GM20431 (cell line): ENCODE results near the gene TACR2.
"Not testable (repeated sequence)": the region's sequence is repeated elsewhere in the genome, so short reads cannot be mapped to it uniquely, and the experiment has no call there.

Source experiments
- in situ Hi-C: fragments of 300-500 bp; cut with MseI, MboI; formaldehyde crosslinking; loops from one replicate; pipeline ENCODE4 v1.15.0; 2020; ENCODE audit warnings: low sequenced_read_pairs; ENCODE audit not compliant: unreplicated experiment

TACR2 gene

GRCh38 chr10:69451209-69451783 is 34.6 kb upstream of the TACR2 start, which contains the start of gene TSPAN15:
TSPAN15 (plus strand) TSS chr10:69451465; CDS start chr10:69451595, 130 bp downstream.
- in situ Hi-C loops, result no loop called here

GRCh38 chr10:69450395-69450794 is 33.7 kb upstream of the TACR2 start:
- in situ Hi-C loops, result not testable (repeated sequence)

DNA sequence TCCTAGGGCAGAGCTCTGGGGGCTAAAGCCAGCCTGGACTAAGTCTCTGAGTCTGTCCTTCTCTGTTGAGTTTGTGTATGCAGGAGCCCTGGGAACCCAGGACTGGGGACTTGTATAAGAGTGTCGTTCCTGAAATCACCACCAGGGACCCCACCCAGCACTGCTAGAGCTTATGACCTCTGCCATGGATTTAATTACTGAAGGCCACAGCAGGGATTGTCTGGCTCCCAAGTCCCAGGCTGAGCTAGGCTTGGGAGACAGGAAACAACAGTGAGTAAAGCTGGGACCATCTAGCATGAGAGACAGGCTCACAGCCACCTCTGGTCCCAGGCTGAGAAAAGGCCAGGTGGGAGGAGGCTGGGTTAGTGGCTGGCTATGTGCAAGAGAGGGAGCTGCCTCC is 33.1 kb upstream of the TACR2 start:
- in situ Hi-C loops, result no loop called here

GRCh38 chr10:69446650-69447151 is 30.0 kb upstream of the TACR2 start:
- in situ Hi-C loops, result no loop called here

- in situ Hi-C loops, result no loop called here
Measured at GRCh38 chr10:69446229-69446628, 29.5 kb upstream of the TACR2 start.

- in situ Hi-C loops, result no loop called here
Measured at GRCh38 chr10:69445041-69445440, 28.3 kb upstream of the TACR2 start.

- in situ Hi-C loops, result no loop called here
Measured at GRCh38 chr10:69443354-69443753, 26.6 kb upstream of the TACR2 start.

DNA sequence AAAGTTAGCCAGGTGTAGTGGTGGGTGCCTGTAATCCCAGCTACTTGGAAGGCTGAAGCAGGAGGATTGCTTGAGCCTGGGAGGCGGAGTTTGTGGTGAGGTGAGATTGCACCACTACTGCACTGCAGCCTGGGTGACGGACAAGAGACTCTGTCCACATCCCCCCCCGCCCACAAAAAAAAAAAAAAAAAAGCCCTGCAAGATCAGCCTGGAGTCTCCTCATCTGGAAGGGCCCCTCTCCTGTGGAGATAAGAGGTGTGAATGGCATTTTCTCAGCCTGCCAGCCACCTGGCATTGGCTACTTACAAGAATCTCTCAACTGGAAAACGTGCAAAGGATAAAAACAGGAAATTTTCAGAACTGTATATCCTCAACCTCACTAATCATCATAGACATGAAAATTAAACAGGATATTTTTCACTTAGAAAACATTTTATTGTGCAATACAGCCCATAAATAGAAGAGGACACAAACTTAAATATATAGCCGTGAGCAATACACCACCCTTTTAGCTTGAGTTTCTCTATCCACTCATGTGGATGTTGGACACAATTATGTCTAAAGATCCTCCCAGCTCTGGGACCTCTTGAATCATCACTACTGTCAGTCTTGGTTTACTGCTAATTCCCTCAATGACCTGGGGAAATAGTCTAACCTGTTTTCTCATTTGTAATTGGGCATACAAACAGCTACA is 23.2 kb upstream of the TACR2 start:
- in situ Hi-C loops, result no loop called here

- in situ Hi-C loops, result no loop called here
Measured at GRCh38 chr10:69439350-69439739, 22.6 kb upstream of the TACR2 start.

DNA sequence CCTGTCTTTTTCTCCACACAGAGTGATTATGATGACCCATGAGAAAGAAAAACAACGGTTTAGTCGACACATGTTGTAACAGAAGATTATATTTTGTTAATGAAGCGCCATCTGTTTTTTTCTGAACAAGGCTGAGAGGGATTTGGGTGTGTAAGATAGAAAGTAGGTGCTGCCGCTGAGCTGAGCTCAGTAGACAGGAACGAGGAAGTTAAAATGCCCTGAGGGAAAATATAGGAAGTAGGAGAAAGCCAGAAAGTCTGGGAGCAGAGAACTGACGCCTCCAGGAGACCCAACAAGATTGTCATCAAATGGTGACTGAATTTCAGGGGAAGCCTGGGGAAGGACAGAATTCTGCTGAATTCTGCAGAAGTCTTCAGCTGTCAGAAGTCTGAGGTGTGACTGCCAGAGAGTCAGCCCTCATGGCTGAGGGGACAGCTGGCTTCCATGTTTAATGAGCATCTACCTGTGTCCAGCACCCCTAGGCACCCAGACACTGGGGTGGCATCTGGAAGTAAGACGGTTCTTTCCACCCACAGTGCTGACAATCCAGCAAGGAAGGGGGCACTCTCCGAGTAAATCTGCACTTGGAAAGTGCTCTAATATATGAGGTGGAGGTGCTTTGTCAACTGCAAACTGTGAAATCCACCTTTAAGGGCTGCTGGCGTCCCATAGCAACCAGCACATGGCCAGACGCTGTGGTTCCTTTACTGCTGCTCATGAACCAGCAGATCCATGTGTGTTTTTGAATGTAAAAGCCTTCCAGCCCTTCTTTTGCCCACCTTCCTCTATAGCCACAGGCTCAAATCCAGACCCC is 22.0 kb upstream of the TACR2 start:
- in situ Hi-C loops, result no loop called here

GRCh38 chr10:69437321-69438259 is 20.9 kb upstream of the TACR2 start:
- in situ Hi-C loops, result no loop called here

GRCh38 chr10:69435966-69436520 is 19.3 kb upstream of the TACR2 start:
- in situ Hi-C loops, result no loop called here

GRCh38 chr10:69434926-69435325 is 18.2 kb upstream of the TACR2 start:
- in situ Hi-C loops, result no loop called here

- in situ Hi-C loops, result no loop called here
Measured at GRCh38 chr10:69434169-69434568, 17.5 kb upstream of the TACR2 start.

GRCh38 chr10:69428165-69428564 is 11.4 kb upstream of the TACR2 start:
- in situ Hi-C loops, result loop anchor here (5.0 kb wide), 1 partner anchor 79 kb away; no protein-coding TSS in a partner anchor

GRCh38 chr10:69426376-69426727 is 9.6 kb upstream of the TACR2 start:
- in situ Hi-C loops, result loop anchor here (5.0 kb wide), 1 partner anchor 81 kb away; no protein-coding TSS in a partner anchor

DNA sequence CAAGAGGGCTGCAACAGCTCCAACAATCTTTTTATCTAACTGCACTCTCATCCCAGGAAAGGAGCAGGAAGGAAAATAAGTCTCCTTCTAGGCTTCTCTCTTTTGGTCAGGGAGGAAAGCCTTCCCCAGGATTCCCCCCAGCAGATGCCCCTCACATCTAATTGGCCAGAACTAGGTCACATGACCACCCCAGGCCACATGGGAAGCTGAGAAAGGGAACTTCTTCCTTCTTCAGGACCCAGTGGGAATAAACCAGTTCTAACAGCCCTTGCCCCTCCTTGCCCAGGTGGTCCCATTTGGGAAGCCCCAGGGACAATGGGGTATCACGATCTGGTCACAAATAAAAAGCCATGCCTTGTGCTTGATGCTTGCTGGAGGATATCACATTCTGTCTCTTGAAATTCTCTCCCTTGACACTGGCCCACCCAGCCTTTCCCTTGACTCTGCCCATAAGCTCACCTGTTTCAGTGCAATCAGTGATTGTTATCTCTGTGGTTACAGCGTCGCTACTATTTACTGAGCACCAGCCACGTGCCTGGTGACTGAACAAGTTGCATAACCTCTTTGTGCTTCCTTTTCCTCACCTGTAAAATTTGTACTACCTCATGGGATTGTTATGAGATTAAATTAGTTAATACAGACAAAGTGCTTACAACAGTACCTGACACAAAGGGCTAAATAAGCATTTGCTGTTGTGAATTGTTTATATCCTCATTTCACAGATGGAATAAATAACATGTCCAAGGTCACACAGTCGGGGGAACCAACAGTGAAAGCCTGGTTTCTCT is 9.0 kb upstream of the TACR2 start:
- in situ Hi-C loops, result loop anchor here (5.0 kb wide), 1 partner anchor 82 kb away; no protein-coding TSS in a partner anchor

GRCh38 chr10:69425041-69425440 is 8.3 kb upstream of the TACR2 start:
- in situ Hi-C loops, result loop anchor here (5.0 kb wide), 1 partner anchor 82 kb away; no protein-coding TSS in a partner anchor

DNA sequence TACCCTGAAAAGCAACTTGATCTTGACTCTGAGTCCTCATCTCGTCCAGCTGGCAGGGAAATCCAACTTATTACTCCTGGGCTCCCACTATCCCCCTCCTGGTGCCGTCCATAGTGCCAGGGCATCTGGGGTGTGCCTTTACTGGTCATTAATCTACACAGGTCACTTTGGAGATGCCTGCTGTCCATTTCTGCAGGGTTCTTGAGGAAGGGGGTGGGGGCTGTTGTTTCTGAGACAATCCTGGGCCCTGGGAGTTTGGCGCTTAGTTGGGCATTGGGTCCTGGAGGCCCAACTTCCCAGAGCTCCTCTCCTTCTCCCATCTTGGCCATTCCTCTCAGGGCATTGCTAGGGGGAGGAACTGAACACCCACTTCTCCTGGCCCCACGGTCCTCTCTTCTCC is 6.0 kb upstream of the TACR2 start:
- in situ Hi-C loops, result no loop called here
